Coronary artery (tissue), 2 donors: ENCODE results near the gene CCDC187.
"Not testable (repeated sequence)": the region's sequence is repeated elsewhere in the genome, so short reads cannot be mapped to it uniquely, and the experiment has no call there.

ENCODE experiments used
- DNase-seq: peaks from one replicate; pipeline ENCODE4 v3.0.0-alpha.2; 2017; ENCODE audit warnings: low spot score
- H3K27ac ChIP-seq, 2 donors: fragments of 200-600 bp; sonication (generic); one replicate each; pipeline ENCODE4 v1.5.1; 2016 to 2019
- H3K4me3 ChIP-seq: fragments of 200-600 bp; sonication (generic); 2 replicates; pipeline ENCODE4 v1.5.1; 2016; ENCODE audit warnings: mild to moderate bottlenecking, moderate library complexity
- CTCF ChIP-seq: fragments of 200-600 bp; sonication (generic); IDR thresholded peaks from one replicate; pipeline ENCODE4 v1.5.1; 2019; ENCODE audit warnings: antibody characterized with exemption

The CCDC187 gene

GRCh38 chr9:136270173-136270705 is 33.7 kb downstream of the CCDC187 start:
- DNase-seq = no peak
- TF ChIP-seq CTCF = no peak
- H3K27ac ChIP-seq = no peak overlapping the region
- no peak overlapping the region for H3K4me3 ChIP-seq

- H3K4me3 ChIP-seq = no peak overlapping the region
- DNase-seq = no peak
- H3K27ac ChIP-seq = no peak overlapping the region
- no peak for TF ChIP-seq CTCF
Measured at GRCh38 chr9:136268735-136269134, 35.2 kb downstream of the CCDC187 start.

- H3K4me3 ChIP-seq = no peak overlapping the region
Measured at GRCh38 chr9:136268318-136268717, 35.6 kb downstream of the CCDC187 start.

GRCh38 chr9:136267261-136268111 is 36.4 kb downstream of the CCDC187 start:
- Histone ChIP-seq H3K27ac (peak overlapping the region in 1 of 2 donors; percentile 50), H3K4me3 (peak overlapping the region; percentile 70)
- TF ChIP-seq CTCF = no peak
- DNase-seq = no peak

More at GRCh38 chr9:136268318-136268717, 35.6 kb downstream of the CCDC187 start:
- no peak overlapping the region for H3K27ac ChIP-seq
- DNase-seq = no peak
- no peak for TF ChIP-seq CTCF

GRCh38 chr9:136266641-136267040 is 37.3 kb downstream of the CCDC187 start:
- not testable (repeated sequence) for H3K27ac ChIP-seq, DNase-seq
- peak overlapping the region; percentile 70 for H3K4me3 ChIP-seq

GRCh38 chr9:136265561-136266355 is 38.1 kb downstream of the CCDC187 start:
- no peak for DNase-seq
- Histone ChIP-seq H3K27ac (no peak overlapping the region), H3K4me3 (no peak overlapping the region)
- no peak for TF ChIP-seq CTCF
